K562 (cell line): Measurements from ENCODE around the gene ZNF521. TPM values are rescaled to one million over a fixed set of nuclear protein-coding genes. Genes with fewer than 3 reads are reported as not detected.
A peak's percentile ranks its signal among the peaks of the same experiment; 100 is the strongest.

Experiments
- ARID3A ChIP-seq: IDR thresholded peaks from 2 replicates; pipeline ENCODE4 v1.6.1; 2012; ENCODE audit warnings: low read depth, low read length, improper control_type of control experiment, borderline replicate concordance
- DLX4 ChIP-seq: fragments of 250-450 bp; sonication (Bioruptor Pico); IDR thresholded peaks from 2 replicates; pipeline ENCODE4 v1.6.1; 2021; ENCODE audit warnings: mild to moderate bottlenecking
- ERF ChIP-seq: fragments of 450-650 bp; formaldehyde crosslinking; IDR thresholded peaks from 2 replicates; pipeline ENCODE4 v1.4.0; 2020; ENCODE audit warnings: mild to moderate bottlenecking, mixed read lengths
- ETV1 ChIP-seq: fragments of 450-650 bp; conservative IDR thresholded peaks from 2 replicates; pipeline ENCODE4 v1.6.1; 2016; ENCODE audit warnings: missing genetic modification characterization, control low read depth, low read depth, missing compliant biosample characterization
- FOXP1 ChIP-seq: sonication (generic); formaldehyde crosslinking; IDR thresholded peaks from 2 replicates; pipeline ENCODE4 v1.8.0; 2022; ENCODE audit warnings: mild to moderate bottlenecking, missing genetic modification reagents
- GTF2E2 ChIP-seq: fragments of 200-800 bp; sonication (Bioruptor generic); IDR thresholded peaks from 2 replicates; pipeline ENCODE4 v1.6.1; 2016; ENCODE audit warnings: missing genetic modification characterization, missing compliant biosample characterization
- HDAC1 ChIP-seq, 2 experiments: fragments of 450-650 bp; IDR thresholded peaks; 2 replicates each; pipeline ENCODE4 v1.6.1; 2016 to 2017; ENCODE audit warnings: inconsistent platforms in 1 of 2, mild to moderate bottlenecking in 1 of 2, moderate library complexity in 1 of 2
- MCM3 ChIP-seq: fragments of 450-650 bp; IDR thresholded peaks from 2 replicates; pipeline ENCODE4 v1.6.1; 2016
- MECOM ChIP-seq: fragments of 250-450 bp; sonication (Bioruptor Pico); IDR thresholded peaks from 2 replicates; pipeline ENCODE4 v1.8.0; 2022; ENCODE audit warnings: inconsistent platforms
- OTX1 ChIP-seq: fragments of 450-650 bp; formaldehyde crosslinking; IDR thresholded peaks from 2 replicates; pipeline ENCODE4 v1.4.0; 2022; ENCODE audit warnings: mild to moderate bottlenecking
- SMARCC2 ChIP-seq: fragments of 450-650 bp; IDR thresholded peaks from 2 replicates; pipeline ENCODE4 v1.6.1; 2017; ENCODE audit warnings: antibody characterized with exemption, moderate library complexity, mild to moderate bottlenecking, low read depth
- STAT6 ChIP-seq: sonication (generic); formaldehyde crosslinking; IDR thresholded peaks from 2 replicates; pipeline ENCODE4 v1.8.1; 2023; ENCODE audit warnings: mild to moderate bottlenecking, missing genetic modification reagents
- ZNF239 ChIP-seq: fragments of 250-450 bp; sonication (Bioruptor Pico); IDR thresholded peaks from 2 replicates; pipeline ENCODE4 v1.4.0; 2020; ENCODE audit warnings: mild to moderate bottlenecking
- ZNF445 ChIP-seq: fragments of 250-450 bp; sonication (Bioruptor Pico); IDR thresholded peaks from 2 replicates; pipeline ENCODE4 v1.4.0; 2020; ENCODE audit warnings: low read depth, mild to moderate bottlenecking, moderate library complexity
- ZNF76 ChIP-seq: fragments of 250-450 bp; sonication (Bioruptor Pico); IDR thresholded peaks from 2 replicates; pipeline ENCODE4 v1.4.0; 2020; ENCODE audit warnings: mild to moderate bottlenecking, moderate library complexity, borderline replicate concordance
- polyA plus RNA-seq, 8 experiments: library from polyadenylated mRNA; depleted of rRNA in 4 of 8; stranded (reverse) in 5 of 8; unstranded in 3 of 8; fragments of >200 nt; fragmentation: Nextera tagmentation in 2 of 8; fragmentation: Illumina TruSeq in 1 of 8; extraction: Ambion mirVana in 2 of 8; extraction: Trizol in 1 of 8; gene quantifications; 2 replicates each; pipeline versions ENCODE4 v1.2.1 to v1.2.3, GENCODE V29; 2011 to 2014; ENCODE audit warnings: inconsistent platforms in 1 of 8, missing spikeins in 1 of 8
- total RNA-seq, 7 experiments: library from RNA; depleted of rRNA in 6 of 7; stranded (reverse); fragments of >200 nt in 6 of 7; fragmentation: Illumina TruSeq in 2 of 7; extraction: Trizol in 2 of 7; gene quantifications; 2 replicates each; pipeline versions ENCODE4 v1.2.1 to v1.2.3, GENCODE V29; 2011 to 2021; ENCODE audit warnings: low replicate concordance in 1 of 7
- TF ChIP-seq, protein P1 (sequence below), 3 experiments: IDR thresholded peaks in 2 of 3; conservative IDR thresholded peaks in 1 of 3; 2 replicates each; pipeline ENCODE4 v1.5.1; 2011 to 2012; ENCODE audit warnings: low read length in 3 of 3, mild to moderate bottlenecking in 3 of 3, control low read depth in 2 of 3, improper control_type of control experiment in 1 of 3, inconsistent platforms in 1 of 3, low read depth in 1 of 3, mixed read lengths in 1 of 3, moderate library complexity in 1 of 3; ENCODE audit not compliant: insufficient read depth in 2 of 3
- TF ChIP-seq, protein P2 (sequence below): fragments of 250-450 bp; sonication (Bioruptor Pico); IDR thresholded peaks from 2 replicates; pipeline ENCODE4 v1.8.0; 2022; ENCODE audit warnings: moderate library complexity, mild to moderate bottlenecking, inconsistent platforms

The ZNF521 gene
- total and polyA plus RNA-seq, 9 of the 15 experiments (the other 6 are each of a cell fraction or from before 2014, with no cell fraction given), result 1.2 to 5.8 (median 1.6) TPM

- TF ChIP-seq DLX4 (CRISPR knock-in tag) (no peak), FOXP1 (no peak), ETV1 (tag) (peak; percentile 61; the same call in 1 of the 2 replicates), ZNF445 (CRISPR knock-in tag) (no peak), MECOM (CRISPR knock-in tag) (no peak), ZNF76 (CRISPR knock-in tag) (no peak), OTX1 (CRISPR knock-in tag) (0 out of 2 replicates have a peak, but pooled peaks have one; percentile 67), GTF2E2 (0 out of 2 replicates have a peak, but pooled peaks have one; percentile 41), ERF (CRISPR knock-in tag) (no peak), MCM3 (no peak), SMARCC2 (peak; percentile 86; the same call in 1 of the 2 replicates), ZNF239 (0 out of 2 replicates have a peak, but pooled peaks have one; percentile 20), ARID3A (peak; percentile 50; the same call in 1 of the 2 replicates), STAT6 (CRISPR knock-in tag) (no peak), HDAC1 (IDR thresholded peaks at IDR 0.05) (no peak; a peak in 2 of 4 replicates)
- TF ChIP-seq, protein P1, sequence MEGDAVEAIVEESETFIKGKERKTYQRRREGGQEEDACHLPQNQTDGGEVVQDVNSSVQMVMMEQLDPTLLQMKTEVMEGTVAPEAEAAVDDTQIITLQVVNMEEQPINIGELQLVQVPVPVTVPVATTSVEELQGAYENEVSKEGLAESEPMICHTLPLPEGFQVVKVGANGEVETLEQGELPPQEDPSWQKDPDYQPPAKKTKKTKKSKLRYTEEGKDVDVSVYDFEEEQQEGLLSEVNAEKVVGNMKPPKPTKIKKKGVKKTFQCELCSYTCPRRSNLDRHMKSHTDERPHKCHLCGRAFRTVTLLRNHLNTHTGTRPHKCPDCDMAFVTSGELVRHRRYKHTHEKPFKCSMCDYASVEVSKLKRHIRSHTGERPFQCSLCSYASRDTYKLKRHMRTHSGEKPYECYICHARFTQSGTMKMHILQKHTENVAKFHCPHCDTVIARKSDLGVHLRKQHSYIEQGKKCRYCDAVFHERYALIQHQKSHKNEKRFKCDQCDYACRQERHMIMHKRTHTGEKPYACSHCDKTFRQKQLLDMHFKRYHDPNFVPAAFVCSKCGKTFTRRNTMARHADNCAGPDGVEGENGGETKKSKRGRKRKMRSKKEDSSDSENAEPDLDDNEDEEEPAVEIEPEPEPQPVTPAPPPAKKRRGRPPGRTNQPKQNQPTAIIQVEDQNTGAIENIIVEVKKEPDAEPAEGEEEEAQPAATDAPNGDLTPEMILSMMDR (IDR thresholded peaks at IDR 0.05 in 2 of 3, conservative IDR thresholded peaks at IDR 0.05 in 1 of 3; ENCODE audit: insufficient read depth in 2 of 3, low read depth in 1 of 3, low read length in 3 of 3), result no peak
- TF ChIP-seq, protein P2, sequence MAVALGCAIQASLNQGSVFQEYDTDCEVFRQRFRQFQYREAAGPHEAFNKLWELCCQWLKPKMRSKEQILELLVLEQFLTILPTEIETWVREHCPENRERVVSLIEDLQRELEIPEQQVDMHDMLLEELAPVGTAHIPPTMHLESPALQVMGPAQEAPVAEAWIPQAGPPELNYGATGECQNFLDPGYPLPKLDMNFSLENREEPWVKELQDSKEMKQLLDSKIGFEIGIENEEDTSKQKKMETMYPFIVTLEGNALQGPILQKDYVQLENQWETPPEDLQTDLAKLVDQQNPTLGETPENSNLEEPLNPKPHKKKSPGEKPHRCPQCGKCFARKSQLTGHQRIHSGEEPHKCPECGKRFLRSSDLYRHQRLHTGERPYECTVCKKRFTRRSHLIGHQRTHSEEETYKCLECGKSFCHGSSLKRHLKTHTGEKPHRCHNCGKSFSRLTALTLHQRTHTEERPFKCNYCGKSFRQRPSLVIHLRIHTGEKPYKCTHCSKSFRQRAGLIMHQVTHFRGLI (CRISPR knock-in tag), result peak; percentile 60; the same call in 1 of the 2 replicates
These were observed 112.2 kb downstream of the ZNF521 start (continued) for GRCh38 chr18:25239581-25240419.
